ENCODE results near the gene UBR2. TPM values are rescaled to one million over a fixed set of nuclear protein-coding genes. Genes with fewer than 3 reads are reported as not detected.

The UBR2 gene
- total RNA-seq, 1 donor from 2014 or later, result 21.6 TPM

DNA sequence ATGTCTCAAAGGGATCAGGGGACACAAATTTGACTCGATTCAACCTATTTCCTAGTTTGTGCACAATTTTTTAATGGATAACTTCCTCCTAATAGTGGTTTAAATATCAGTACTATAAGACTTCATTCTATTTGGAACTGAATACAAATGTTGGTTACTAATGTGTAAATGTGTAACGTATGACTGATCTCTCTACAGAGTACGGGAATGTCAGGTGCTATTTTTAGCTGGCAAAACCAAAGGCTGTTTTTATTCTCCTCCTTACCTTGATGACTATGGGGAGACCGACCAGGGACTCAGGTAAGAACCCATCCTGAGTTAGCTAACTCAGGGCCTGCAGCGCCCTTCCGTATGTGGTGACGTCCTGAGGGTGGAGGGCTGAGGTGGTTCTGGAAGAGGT, 125.5 kb downstream of the UBR2 start:
- no peak overlapping the region for H3K4me3 Mint-ChIP-seq (ENCODE audit: unreplicated experiment)
- DNase-seq (ENCODE audit: low spot score), result no peak
- H3K9me3 Mint-ChIP-seq (ENCODE audit: unreplicated experiment), result no peaks in the 10 kb centered on the region
- H3K36me3 Mint-ChIP-seq (ENCODE audit: low read depth, unreplicated experiment), result peaks cover 52% of the 10 kb centered on the region
- H3K27me3 Mint-ChIP-seq (ENCODE audit: unreplicated experiment), result no peaks in the 10 kb centered on the region
- no peak overlapping the region for H3K27ac Mint-ChIP-seq (ENCODE audit: unreplicated experiment)
- TF ChIP-seq, protein P1, sequence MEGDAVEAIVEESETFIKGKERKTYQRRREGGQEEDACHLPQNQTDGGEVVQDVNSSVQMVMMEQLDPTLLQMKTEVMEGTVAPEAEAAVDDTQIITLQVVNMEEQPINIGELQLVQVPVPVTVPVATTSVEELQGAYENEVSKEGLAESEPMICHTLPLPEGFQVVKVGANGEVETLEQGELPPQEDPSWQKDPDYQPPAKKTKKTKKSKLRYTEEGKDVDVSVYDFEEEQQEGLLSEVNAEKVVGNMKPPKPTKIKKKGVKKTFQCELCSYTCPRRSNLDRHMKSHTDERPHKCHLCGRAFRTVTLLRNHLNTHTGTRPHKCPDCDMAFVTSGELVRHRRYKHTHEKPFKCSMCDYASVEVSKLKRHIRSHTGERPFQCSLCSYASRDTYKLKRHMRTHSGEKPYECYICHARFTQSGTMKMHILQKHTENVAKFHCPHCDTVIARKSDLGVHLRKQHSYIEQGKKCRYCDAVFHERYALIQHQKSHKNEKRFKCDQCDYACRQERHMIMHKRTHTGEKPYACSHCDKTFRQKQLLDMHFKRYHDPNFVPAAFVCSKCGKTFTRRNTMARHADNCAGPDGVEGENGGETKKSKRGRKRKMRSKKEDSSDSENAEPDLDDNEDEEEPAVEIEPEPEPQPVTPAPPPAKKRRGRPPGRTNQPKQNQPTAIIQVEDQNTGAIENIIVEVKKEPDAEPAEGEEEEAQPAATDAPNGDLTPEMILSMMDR (IDR thresholded peaks at IDR 0.05; ENCODE audit: unreplicated experiment), result no peak
- H3K4me1 Mint-ChIP-seq (ENCODE audit: unreplicated experiment), result peaks cover 15% of the 10 kb centered on the region

GRCh38 chr6:42690151-42690702, 126.4 kb downstream of the UBR2 start:
- Mint-ChIP-seq H3K36me3 (ENCODE audit: low read depth, unreplicated experiment) (peaks cover 43% of the 10 kb centered on the region), H3K27me3 (ENCODE audit: unreplicated experiment) (no peaks in the 10 kb centered on the region), H3K27ac (ENCODE audit: unreplicated experiment) (no peak overlapping the region)

DNA sequence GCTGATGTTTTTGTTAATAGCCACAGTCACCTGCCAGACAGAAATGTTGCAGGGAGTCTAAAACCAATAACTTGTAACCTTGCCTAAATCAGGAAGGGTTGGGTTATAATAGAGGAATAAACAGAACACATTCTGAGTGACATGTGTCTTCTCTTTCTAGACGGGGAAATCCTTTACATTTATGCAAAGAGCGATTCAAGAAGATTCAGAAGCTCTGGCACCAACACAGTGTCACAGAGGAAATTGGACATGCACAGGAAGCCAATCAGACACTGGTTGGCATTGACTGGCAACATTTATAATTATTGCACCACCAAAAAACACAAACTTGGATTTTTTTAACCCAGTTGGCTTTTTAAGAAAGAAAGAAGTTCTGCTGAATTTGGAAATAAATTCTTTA, 127.0 kb downstream of the UBR2 start:
- no peak for DNase-seq (ENCODE audit: low spot score)
- Mint-ChIP-seq H3K36me3 (ENCODE audit: low read depth, unreplicated experiment) (peaks cover 37% of the 10 kb centered on the region), H3K4me3 (ENCODE audit: unreplicated experiment) (no peak overlapping the region), H3K9me3 (ENCODE audit: unreplicated experiment) (no peaks in the 10 kb centered on the region), H3K4me1 (ENCODE audit: unreplicated experiment) (peaks cover 15% of the 10 kb centered on the region), H3K27ac (ENCODE audit: unreplicated experiment) (no peak overlapping the region), H3K27me3 (ENCODE audit: unreplicated experiment) (no peaks in the 10 kb centered on the region)
- TF ChIP-seq, protein P1 (IDR thresholded peaks at IDR 0.05; ENCODE audit: unreplicated experiment), result no peak

More at GRCh38 chr6:42690151-42690702, 126.4 kb downstream of the UBR2 start:
- no peak for DNase-seq (ENCODE audit: low spot score)
- Mint-ChIP-seq H3K4me3 (ENCODE audit: unreplicated experiment) (no peak overlapping the region), H3K9me3 (ENCODE audit: unreplicated experiment) (no peaks in the 10 kb centered on the region), H3K4me1 (ENCODE audit: unreplicated experiment) (peaks cover 15% of the 10 kb centered on the region)
- TF ChIP-seq, protein P1 (IDR thresholded peaks at IDR 0.05; ENCODE audit: unreplicated experiment), result no peak

- DNase-seq (ENCODE audit: low spot score), result no peak
- Mint-ChIP-seq H3K27me3 (ENCODE audit: unreplicated experiment) (no peaks in the 10 kb centered on the region), H3K4me1 (ENCODE audit: unreplicated experiment) (peaks cover 15% of the 10 kb centered on the region), H3K4me3 (ENCODE audit: unreplicated experiment) (no peak overlapping the region), H3K9me3 (ENCODE audit: unreplicated experiment) (no peaks in the 10 kb centered on the region), H3K36me3 (ENCODE audit: low read depth, unreplicated experiment) (peaks cover 32% of the 10 kb centered on the region), H3K27ac (ENCODE audit: unreplicated experiment) (peak overlapping the region; percentile 39)
- TF ChIP-seq, protein P1 (IDR thresholded peaks at IDR 0.05; ENCODE audit: unreplicated experiment), result no peak
These were observed 128.5 kb downstream of the UBR2 start for GRCh38 chr6:42692137-42692911.

GRCh38 chr6:42693725-42694323, 130.0 kb downstream of the UBR2 start:
- Mint-ChIP-seq H3K9me3 (ENCODE audit: unreplicated experiment) (no peaks in the 10 kb centered on the region), H3K36me3 (ENCODE audit: low read depth, unreplicated experiment) (peaks cover 20% of the 10 kb centered on the region), H3K4me1 (ENCODE audit: unreplicated experiment) (peaks cover 15% of the 10 kb centered on the region), H3K4me3 (ENCODE audit: unreplicated experiment) (no peak overlapping the region), H3K27ac (ENCODE audit: unreplicated experiment) (no peak overlapping the region), H3K27me3 (ENCODE audit: unreplicated experiment) (no peaks in the 10 kb centered on the region)
- no peak for DNase-seq (ENCODE audit: low spot score)
- TF ChIP-seq, protein P1 (IDR thresholded peaks at IDR 0.05; ENCODE audit: unreplicated experiment), result no peak

Data from endothelial cell (in vitro differentiated cells).